Liver (tissue), 9 donors: Measurements from ENCODE around the gene RASSF10. TPM values are rescaled to one million over a fixed set of nuclear protein-coding genes. Genes with fewer than 3 reads are reported as not detected.

Experiments
- DNase-seq: peaks from one replicate; pipeline ENCODE4 v3.0.0-alpha.2; 2017; ENCODE audit warnings: low spot score
- H3K27ac ChIP-seq, 2 donors: one replicate each; pipeline ENCODE4 v1.7.0; 2013; ENCODE audit warnings: inconsistent platforms in 2 of 2, low read length in 2 of 2, control low read depth in 1 of 2, low read depth in 1 of 2, mild to moderate bottlenecking in 1 of 2
- H3K27me3 ChIP-seq, 4 donors: one replicate each; pipeline versions ENCODE4 v1.6.1 to v1.7.0; 2013; ENCODE audit warnings: low read length in 3 of 4, inconsistent platforms in 1 of 4, mild to moderate bottlenecking in 1 of 4, moderate library complexity in 1 of 4; ENCODE audit not compliant: control insufficient read depth in 4 of 4, insufficient read depth in 4 of 4
- H3K36me3 ChIP-seq, 4 donors: one replicate each; pipeline versions ENCODE4 v1.6.1 to v1.7.0; 2013; ENCODE audit warnings: low read length in 3 of 4, mild to moderate bottlenecking in 3 of 4, low read depth in 1 of 4, moderate library complexity in 1 of 4; ENCODE audit not compliant: control insufficient read depth in 4 of 4, insufficient read depth in 3 of 4
- H3K4me1 ChIP-seq, 4 donors: one replicate each; pipeline versions ENCODE4 v1.6.1 to v1.7.0; 2013; ENCODE audit warnings: low read length in 3 of 4, mild to moderate bottlenecking in 3 of 4, moderate library complexity in 1 of 4; ENCODE audit not compliant: control insufficient read depth in 4 of 4, insufficient read depth in 4 of 4
- H3K4me3 ChIP-seq, 3 donors: one replicate each; pipeline versions ENCODE4 v1.6.1 to v1.7.0; 2013; ENCODE audit warnings: low read length in 3 of 3, control low read depth in 1 of 3, low read depth in 1 of 3, mild to moderate bottlenecking in 1 of 3
- H3K9ac ChIP-seq, 2 donors: one replicate each; pipeline ENCODE4 v1.7.0; 2013; ENCODE audit warnings: low read length in 2 of 2, mild to moderate bottlenecking in 2 of 2, moderate library complexity in 2 of 2, control low read depth in 1 of 2, low read depth in 1 of 2
- H3K9me3 ChIP-seq, 4 donors: one replicate each; pipeline versions ENCODE4 v1.6.1 to v1.7.0; 2013; ENCODE audit warnings: low read length in 3 of 4; ENCODE audit not compliant: control insufficient read depth in 4 of 4
- EGR1 ChIP-seq, 2 donors: IDR thresholded peaks; 2 replicates each; pipeline ENCODE4 v1.6.1; 2016 to 2018; ENCODE audit warnings: antibody characterized with exemption in 2 of 2, low read depth in 2 of 2
- FOXA1 ChIP-seq: IDR thresholded peaks from 2 replicates; pipeline ENCODE4 v1.6.1; 2016; ENCODE audit warnings: antibody characterized with exemption
- FOXA2 ChIP-seq: IDR thresholded peaks from 2 replicates; pipeline ENCODE4 v1.6.1; 2016; ENCODE audit warnings: antibody characterized with exemption
- GABPA ChIP-seq, 2 donors: IDR thresholded peaks in 1 of 2; conservative IDR thresholded peaks in 1 of 2; 2 replicates each; pipeline ENCODE4 v1.6.1; 2016; ENCODE audit warnings: antibody characterized with exemption in 2 of 2, mild to moderate bottlenecking in 1 of 2, moderate library complexity in 1 of 2
- HNF4A ChIP-seq, 2 donors: conservative IDR thresholded peaks; 2 replicates each; pipeline ENCODE4 v1.6.1; 2016; ENCODE audit warnings: antibody characterized with exemption in 2 of 2, mild to moderate bottlenecking in 2 of 2
- HNF4G ChIP-seq: IDR thresholded peaks from 2 replicates; pipeline ENCODE4 v1.6.1; 2016; ENCODE audit warnings: antibody characterized with exemption
- JUND ChIP-seq, 2 donors: IDR thresholded peaks; 2 replicates each; pipeline ENCODE4 v1.6.1; 2016; ENCODE audit warnings: antibody characterized with exemption in 2 of 2
- NR2F2 ChIP-seq: IDR thresholded peaks from 2 replicates; pipeline ENCODE4 v1.6.1; 2016; ENCODE audit warnings: antibody characterized with exemption
- RAD21 ChIP-seq, 2 donors: IDR thresholded peaks; 2 replicates each; pipeline ENCODE4 v1.6.1; 2016; ENCODE audit warnings: antibody characterized with exemption in 2 of 2, mild to moderate bottlenecking in 2 of 2
- RXRA ChIP-seq, 2 donors: IDR thresholded peaks; 2 replicates each; pipeline ENCODE4 v1.6.1; 2017 to 2018; ENCODE audit warnings: antibody characterized with exemption in 2 of 2, mild to moderate bottlenecking in 1 of 2
- SP1 ChIP-seq: IDR thresholded peaks from 2 replicates; pipeline ENCODE4 v1.6.1; 2018; ENCODE audit warnings: antibody characterized with exemption, mild to moderate bottlenecking
- TAF1 ChIP-seq: conservative IDR thresholded peaks from 2 replicates; pipeline ENCODE4 v1.6.1; 2016; ENCODE audit warnings: antibody characterized with exemption, mild to moderate bottlenecking
- YY1 ChIP-seq: IDR thresholded peaks from 2 replicates; pipeline ENCODE4 v1.6.1; 2016; ENCODE audit warnings: antibody characterized with exemption, mild to moderate bottlenecking
- polyA plus RNA-seq, 2 donors: library from polyadenylated mRNA; stranded (reverse) in 1 of 2; unstranded in 1 of 2; fragments of 200-250 nt in 1 of 2; fragments of >200 nt in 1 of 2; fragmentation: Nextera tagmentation in 1 of 2; extraction: Ambion mirVana in 1 of 2; gene quantifications; one replicate each; pipeline versions ENCODE4 v1.2.1 to v1.2.3, GENCODE V29; 2013 to 2015
- total RNA-seq, 2 donors: library from RNA; depleted of rRNA; stranded (reverse); fragments of >200 nt; gene quantifications; one replicate each; pipeline ENCODE4 v1.2.3, GENCODE V29; 2014
- TF ChIP-seq, protein P1 (sequence below): fragments of 150-350 bp; IDR thresholded peaks from 2 replicates; pipeline ENCODE4 v1.5.1; 2017; ENCODE audit warnings: improper control_type of control experiment, low read depth, low read length; ENCODE audit not compliant: missing input control
- TF ChIP-seq, protein P2 (sequence below): IDR thresholded peaks from 2 replicates; pipeline ENCODE4 v1.6.1; 2016; ENCODE audit warnings: antibody characterized with exemption
- TF ChIP-seq, protein P3 (sequence below): IDR thresholded peaks from 2 replicates; pipeline ENCODE4 v1.6.1; 2016; ENCODE audit warnings: antibody characterized with exemption
- TF ChIP-seq, protein P4 (sequence below): IDR thresholded peaks from 2 replicates; pipeline ENCODE4 v1.6.1; 2016; ENCODE audit warnings: antibody characterized with exemption, mild to moderate bottlenecking
- TF ChIP-seq, protein P5 (sequence below): IDR thresholded peaks from 2 replicates; pipeline ENCODE4 v1.6.1; 2016; ENCODE audit warnings: antibody characterized with exemption
- donor health status: healthy.
- donor health status: healthy.
- donor health status: healthy.
- donor health status: healthy.
- donor health status: healthy.

RASSF10 gene
- total and polyA plus RNA-seq, 4 donors = 0.03 to 1.9 (median 0.08) TPM; not detected in 1

DNA sequence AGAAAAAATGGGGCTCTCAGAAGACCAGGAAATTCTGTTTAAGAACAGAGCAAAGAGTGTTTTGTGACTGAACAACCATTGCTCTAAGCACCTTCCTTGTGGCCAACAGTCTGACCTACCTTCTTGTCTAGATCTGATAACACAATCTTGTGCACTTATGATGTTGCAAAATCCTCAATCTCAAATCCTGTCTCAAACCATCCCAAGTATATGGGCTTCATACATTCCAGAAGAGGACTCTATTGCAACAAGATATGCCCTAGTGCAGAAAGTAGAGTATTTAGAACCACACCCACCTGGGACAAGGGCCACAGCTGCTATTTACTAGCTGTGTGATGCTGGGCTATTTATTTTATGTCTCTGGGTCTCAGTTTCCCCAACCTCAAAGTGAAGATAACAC lies 27.1 kb downstream of the RASSF10 start:
- no peaks in the 10 kb centered on the region for H3K4me1 ChIP-seq
- H3K36me3 ChIP-seq = no peaks in the 10 kb centered on the region
- no peak for DNase-seq
- TF ChIP-seq, protein P1, sequence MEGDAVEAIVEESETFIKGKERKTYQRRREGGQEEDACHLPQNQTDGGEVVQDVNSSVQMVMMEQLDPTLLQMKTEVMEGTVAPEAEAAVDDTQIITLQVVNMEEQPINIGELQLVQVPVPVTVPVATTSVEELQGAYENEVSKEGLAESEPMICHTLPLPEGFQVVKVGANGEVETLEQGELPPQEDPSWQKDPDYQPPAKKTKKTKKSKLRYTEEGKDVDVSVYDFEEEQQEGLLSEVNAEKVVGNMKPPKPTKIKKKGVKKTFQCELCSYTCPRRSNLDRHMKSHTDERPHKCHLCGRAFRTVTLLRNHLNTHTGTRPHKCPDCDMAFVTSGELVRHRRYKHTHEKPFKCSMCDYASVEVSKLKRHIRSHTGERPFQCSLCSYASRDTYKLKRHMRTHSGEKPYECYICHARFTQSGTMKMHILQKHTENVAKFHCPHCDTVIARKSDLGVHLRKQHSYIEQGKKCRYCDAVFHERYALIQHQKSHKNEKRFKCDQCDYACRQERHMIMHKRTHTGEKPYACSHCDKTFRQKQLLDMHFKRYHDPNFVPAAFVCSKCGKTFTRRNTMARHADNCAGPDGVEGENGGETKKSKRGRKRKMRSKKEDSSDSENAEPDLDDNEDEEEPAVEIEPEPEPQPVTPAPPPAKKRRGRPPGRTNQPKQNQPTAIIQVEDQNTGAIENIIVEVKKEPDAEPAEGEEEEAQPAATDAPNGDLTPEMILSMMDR = no peak
- TF ChIP-seq NR2F2 (no peak), FOXA1 (no peak), YY1 (no peak), GABPA (IDR thresholded peaks at IDR 0.05 in 1 of 2, conservative IDR thresholded peaks at IDR 0.05 in 1 of 2) (no peak), HNF4A (conservative IDR thresholded peaks at IDR 0.05) (no peak), HNF4G (no peak), JUND (IDR thresholded peaks at IDR 0.05) (no peak), EGR1 (IDR thresholded peaks at IDR 0.05; ENCODE audit: low read depth in 2 of 2) (no peak), TAF1 (no peak), RXRA (IDR thresholded peaks at IDR 0.05) (no peak), RAD21 (IDR thresholded peaks at IDR 0.05) (no peak), SP1 (no peak), FOXA2 (no peak)
- TF ChIP-seq, protein P2, sequence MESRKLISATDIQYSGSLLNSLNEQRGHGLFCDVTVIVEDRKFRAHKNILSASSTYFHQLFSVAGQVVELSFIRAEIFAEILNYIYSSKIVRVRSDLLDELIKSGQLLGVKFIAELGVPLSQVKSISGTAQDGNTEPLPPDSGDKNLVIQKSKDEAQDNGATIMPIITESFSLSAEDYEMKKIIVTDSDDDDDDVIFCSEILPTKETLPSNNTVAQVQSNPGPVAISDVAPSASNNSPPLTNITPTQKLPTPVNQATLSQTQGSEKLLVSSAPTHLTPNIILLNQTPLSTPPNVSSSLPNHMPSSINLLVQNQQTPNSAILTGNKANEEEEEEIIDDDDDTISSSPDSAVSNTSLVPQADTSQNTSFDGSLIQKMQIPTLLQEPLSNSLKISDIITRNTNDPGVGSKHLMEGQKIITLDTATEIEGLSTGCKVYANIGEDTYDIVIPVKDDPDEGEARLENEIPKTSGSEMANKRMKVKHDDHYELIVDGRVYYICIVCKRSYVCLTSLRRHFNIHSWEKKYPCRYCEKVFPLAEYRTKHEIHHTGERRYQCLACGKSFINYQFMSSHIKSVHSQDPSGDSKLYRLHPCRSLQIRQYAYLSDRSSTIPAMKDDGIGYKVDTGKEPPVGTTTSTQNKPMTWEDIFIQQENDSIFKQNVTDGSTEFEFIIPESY = no peak
- TF ChIP-seq, protein P3, sequence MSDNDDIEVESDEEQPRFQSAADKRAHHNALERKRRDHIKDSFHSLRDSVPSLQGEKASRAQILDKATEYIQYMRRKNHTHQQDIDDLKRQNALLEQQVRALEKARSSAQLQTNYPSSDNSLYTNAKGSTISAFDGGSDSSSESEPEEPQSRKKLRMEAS = no peak
- TF ChIP-seq, protein P4, sequence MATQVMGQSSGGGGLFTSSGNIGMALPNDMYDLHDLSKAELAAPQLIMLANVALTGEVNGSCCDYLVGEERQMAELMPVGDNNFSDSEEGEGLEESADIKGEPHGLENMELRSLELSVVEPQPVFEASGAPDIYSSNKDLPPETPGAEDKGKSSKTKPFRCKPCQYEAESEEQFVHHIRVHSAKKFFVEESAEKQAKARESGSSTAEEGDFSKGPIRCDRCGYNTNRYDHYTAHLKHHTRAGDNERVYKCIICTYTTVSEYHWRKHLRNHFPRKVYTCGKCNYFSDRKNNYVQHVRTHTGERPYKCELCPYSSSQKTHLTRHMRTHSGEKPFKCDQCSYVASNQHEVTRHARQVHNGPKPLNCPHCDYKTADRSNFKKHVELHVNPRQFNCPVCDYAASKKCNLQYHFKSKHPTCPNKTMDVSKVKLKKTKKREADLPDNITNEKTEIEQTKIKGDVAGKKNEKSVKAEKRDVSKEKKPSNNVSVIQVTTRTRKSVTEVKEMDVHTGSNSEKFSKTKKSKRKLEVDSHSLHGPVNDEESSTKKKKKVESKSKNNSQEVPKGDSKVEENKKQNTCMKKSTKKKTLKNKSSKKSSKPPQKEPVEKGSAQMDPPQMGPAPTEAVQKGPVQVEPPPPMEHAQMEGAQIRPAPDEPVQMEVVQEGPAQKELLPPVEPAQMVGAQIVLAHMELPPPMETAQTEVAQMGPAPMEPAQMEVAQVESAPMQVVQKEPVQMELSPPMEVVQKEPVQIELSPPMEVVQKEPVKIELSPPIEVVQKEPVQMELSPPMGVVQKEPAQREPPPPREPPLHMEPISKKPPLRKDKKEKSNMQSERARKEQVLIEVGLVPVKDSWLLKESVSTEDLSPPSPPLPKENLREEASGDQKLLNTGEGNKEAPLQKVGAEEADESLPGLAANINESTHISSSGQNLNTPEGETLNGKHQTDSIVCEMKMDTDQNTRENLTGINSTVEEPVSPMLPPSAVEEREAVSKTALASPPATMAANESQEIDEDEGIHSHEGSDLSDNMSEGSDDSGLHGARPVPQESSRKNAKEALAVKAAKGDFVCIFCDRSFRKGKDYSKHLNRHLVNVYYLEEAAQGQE = no peak
- TF ChIP-seq, protein P5, sequence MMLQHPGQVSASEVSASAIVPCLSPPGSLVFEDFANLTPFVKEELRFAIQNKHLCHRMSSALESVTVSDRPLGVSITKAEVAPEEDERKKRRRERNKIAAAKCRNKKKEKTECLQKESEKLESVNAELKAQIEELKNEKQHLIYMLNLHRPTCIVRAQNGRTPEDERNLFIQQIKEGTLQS = no peak
- no peak overlapping the region for H3K9ac ChIP-seq
- no peak overlapping the region for H3K4me3 ChIP-seq
- no peaks in the 10 kb centered on the region for H3K9me3 ChIP-seq
- H3K27me3 ChIP-seq = peaks cover 0 to 5% (median 1%) of the 10 kb centered on the region in 4 donors
- no peak overlapping the region for H3K27ac ChIP-seq
